EL (cell line): ENCODE results near the gene TMEM165.

ENCODE experiments used
- DNase-seq: peaks from one replicate; pipeline ENCODE4 v3.0.0-alpha.2; 2016

Gene TMEM165

DNA sequence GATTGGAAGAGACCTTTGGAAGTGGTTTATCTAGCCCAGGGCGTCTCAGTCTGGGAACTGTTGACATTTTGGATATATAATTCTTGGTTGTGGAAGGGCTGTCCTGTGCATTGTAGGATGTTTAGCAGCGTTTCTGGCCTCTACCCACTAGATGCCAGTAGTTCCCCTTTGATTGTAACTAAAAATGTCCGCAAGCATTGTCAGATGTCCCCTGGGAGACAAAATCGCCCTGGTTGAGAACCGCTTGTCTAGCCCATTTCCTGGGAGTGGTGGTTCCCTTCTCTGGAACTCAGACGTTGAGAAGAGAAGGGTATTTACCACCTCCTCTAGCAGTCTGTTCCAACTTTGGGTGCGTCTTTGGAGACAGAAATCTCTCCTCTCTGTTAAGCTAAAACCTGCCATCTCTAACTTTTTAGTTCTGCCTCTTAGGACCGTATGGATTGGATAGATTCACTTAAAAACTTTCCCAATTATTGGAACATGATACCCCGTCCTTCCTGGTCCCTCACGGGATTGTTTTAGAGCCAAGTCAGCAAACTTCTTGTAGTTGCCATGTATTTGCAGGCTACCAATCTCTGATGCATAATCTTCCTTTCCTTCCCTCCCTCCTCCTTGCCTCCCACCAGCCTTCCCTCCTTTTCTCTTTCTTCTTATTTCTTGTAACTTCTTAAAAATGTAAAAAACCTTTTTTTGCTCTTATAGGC, 13.9 kb downstream of the TMEM165 start:
- peak; percentile 41 for DNase-seq

DNA sequence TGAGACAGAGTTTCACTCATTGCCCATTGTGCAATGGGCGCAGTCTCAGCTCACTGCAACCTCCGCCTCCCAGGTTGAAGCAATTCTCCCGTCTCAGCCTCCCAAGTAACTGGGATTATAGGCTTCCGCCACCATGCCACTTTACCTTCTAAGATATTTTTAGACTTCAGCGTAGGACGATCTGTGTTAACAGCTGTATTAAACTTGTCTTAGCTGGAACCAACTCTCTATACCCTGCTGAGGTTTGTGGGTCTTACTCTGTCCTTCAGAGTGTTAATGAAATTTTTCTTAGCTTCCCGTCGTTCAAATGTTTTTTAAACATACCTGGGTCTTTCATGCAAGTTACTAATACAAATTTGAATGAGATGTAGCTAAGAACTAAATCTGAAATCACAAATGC, 14.7 kb downstream of the TMEM165 start:
- DNase-seq: no peak

DNA sequence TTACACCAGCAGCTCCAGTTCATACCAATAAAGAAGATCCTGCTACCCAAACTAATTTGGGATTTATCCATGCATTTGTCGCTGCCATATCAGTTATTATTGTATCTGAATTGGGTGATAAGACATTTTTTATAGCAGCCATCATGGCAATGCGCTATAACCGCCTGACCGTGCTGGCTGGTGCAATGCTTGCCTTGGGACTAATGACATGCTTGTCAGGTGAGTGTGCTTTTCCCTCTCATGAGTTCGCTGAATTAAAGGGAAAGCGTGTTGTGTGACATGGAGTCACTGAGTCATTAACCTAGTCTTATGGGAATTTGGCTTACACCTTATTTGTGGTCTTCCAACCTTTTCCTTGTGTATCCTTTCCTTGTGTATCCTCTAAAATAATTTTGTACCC, 15.9 kb downstream of the TMEM165 start:
- DNase-seq: peak; percentile 10

DNA sequence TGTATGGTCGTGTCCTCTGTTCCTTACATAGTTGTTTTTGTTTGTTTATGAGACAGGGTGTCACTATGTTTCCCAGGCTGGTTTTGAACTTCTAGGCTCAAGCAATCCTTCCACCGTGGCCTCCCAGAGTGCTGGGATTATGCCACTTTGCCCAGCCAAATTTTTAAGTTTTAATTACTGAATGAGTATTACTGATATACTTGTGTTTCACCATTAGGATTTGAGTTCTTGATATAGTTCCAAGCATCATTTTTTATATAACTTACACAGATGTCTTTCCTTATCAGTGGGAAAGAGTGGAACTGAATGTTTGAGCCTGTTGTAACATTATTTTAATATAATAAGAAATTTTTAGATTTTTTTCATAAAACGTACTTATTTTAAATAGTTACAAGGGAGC, 20.4 kb downstream of the TMEM165 start:
- no peak for DNase-seq

DNA sequence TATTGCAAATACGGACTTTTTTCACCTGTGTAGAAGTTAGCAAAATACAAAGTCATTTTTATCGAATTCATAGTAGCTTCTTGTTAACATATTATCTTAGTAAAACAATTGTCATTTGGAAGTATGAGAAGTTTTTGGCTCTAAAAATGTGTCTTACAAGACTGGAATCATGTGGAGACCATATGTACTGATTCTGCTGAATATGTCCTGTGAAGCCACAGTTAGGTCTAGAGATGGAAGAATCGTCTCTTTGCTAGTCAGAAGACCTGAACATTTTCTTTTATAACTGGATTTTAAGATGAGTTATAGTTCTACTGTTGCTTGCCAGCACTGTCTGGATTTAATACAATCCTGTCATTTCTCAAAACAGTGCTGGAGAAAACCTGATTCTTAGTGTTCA, 29.0 kb downstream of the TMEM165 start:
- no peak for DNase-seq

DNA sequence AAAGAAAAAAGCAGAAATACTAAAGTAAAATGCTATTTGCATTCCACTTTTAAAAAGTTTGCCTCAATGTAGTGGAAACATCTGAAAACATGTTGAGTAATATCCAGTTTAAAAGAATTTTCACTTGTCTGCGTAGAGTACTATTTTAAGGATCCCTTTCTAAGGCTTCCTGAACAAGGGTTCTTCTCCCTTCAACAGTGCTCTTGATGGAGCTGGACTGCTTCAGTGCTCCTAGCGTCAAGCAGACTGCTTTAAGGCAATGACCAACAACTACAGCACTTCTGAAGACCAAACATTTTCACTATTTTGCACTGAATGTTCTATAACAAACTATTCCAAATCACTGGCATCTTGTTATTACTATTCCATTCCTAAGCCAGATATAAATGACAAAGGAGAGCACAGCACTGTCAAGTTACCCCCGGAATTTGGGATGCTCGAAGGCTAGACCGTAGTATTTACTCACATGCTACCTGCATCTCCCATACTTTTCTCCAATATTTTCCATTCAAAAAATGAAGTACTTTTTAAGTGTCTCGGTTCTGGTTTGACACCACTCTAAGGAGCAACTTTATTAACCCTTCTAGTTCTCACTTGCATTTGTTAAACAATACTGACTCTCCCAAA, 36.1 kb downstream of the TMEM165 start:
- no peak for DNase-seq

DNA sequence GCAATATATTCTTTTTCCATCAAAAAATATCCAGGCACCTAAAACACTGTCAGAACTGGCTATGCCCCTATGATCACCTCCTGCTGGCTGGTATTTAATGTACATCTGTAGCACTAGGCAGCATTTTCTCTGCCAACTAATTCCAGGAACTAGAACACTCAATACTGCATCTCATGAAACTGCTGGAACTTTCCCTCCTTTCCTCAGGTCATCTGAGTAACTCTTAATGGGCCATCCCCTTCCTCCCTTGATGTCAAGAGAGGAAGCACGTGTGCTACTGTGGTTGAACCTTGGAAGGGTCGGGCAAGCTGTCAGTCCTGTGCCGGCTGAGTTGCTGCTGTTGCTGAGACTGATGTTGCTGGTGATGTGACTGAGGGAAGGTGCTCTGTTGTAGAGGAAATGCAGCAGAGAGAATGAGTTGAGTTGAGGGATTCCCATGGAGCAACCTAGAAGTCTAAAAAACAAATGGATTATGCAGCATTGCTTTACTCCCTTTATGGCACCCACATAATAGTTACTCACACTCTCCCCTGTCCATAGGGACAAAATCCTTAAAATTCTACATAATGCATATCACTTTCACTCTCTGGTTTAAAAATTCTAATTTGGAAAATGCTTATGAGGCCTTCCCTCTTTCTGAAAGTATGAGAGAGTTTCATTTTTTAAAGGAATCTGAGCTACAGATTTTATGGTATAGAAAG, 39.5 kb downstream of the TMEM165 start:
- DNase-seq: peak; percentile 19

DNA sequence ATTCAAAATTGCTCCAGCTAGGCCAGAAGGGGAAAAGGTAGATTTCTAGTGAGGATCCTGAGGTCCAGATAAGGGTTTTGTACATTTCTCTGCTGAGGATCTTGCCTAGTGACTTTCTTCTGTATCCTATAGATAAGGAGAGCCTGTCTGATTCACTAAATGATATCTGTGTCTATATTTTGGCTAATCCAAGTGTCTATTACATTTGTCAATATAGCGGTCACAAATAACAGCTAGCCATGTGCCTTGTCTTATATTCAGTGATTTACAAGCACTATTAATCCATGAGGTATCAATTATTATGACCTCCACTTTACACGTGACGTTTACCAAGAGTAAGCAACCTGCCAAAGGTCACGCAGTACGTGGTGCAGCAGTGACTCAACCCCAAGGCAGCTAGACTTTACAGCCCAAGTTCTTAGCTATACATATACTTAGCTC, 41.6 kb downstream of the TMEM165 start:
- peak; percentile 62 for DNase-seq

DNA sequence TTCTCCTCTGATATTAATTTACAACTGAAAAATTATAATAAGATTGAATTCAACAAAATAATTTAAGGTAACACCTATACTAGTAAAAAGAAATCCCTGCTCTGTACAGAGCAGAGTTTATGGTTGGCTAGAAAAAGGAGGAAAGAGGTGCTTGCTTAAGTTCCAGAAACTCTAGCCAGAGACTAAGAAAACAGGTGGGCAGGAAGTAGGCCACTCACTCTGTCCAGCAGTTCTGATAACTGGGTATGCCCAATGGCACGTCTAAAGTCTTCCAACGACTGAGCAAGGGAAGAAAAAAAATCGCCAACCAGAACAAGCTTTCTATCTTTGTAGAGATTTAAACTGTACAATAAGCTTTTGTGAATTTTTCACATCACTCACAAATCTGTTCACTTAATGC, 42.1 kb downstream of the TMEM165 start:
- DNase-seq: no peak

DNA sequence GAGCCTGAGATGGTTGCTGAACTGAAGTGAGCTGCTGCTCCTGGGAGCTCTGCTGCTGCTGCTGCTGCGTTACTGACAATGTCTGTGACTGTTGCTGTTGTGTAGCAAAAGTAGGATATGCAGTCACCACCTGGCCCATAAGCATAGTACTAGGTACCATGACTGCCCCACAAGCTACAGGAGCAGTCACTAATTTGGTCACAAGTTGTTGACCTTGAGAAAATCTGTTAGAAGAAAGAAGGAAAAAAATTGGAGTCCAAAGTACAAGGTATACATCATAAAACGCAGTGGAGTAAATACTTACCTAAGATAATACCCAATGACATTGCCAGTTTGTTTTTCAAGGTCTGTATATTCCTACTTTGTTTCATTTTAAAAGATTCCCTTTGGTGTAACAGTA, 42.6 kb downstream of the TMEM165 start:
- DNase-seq: no peak

DNA sequence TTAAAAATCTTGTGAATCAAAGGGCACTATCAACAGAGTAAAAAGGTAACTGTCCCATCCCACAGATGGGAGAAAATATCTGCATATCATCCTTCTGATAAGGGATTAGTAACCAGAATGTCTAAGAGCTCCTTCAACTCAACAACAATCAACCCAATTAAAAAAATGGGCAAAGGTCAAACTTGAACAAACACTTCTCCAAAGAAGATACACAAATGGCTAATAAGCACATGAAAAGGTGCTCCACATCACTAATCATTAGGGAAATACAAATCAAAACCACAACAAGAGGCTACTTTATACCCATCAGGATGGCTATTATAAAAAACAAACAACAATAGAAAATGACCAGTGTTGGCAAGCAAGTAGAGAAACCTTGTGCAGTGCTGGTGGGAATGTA, 43.3 kb downstream of the TMEM165 start:
- DNase-seq: no peak

DNA sequence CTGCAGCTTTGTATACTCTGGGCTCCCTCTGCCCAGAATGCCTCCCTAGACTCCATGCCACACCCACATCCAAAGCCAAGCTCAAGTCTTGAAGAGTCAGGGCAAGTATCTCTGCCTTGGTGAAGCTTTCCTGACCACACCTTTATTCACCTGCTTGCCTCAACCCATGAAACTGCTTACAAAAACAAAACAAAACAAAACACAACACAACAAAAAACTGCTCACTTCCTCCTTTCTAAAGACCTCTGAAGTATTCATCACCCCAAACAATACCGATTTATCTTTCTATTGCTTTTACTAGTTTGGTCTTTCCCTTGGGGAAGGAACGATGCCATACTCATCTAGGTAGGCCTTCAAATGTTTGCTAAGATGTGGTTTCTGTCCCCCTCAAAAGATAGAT, 45.0 kb downstream of the TMEM165 start:
- DNase-seq: no peak

DNA sequence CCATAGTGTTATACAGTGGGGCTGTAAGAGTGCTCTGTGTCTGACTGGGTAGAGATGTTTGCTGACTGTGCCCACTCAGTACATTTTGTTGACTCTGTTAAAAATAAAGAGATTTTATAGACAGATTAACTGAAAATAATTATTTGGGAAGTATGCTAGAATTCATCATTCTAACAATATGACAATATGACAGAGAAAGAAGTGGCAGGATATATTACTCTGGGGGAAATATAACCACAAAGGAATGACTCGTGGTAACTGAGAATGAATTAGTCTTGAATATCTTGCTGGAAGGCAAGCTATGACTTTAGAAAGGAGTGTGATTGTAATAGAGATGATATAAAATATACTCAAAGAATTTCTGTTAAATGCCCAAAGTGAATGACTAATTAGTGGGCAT, 46.8 kb downstream of the TMEM165 start:
- no peak for DNase-seq

DNA sequence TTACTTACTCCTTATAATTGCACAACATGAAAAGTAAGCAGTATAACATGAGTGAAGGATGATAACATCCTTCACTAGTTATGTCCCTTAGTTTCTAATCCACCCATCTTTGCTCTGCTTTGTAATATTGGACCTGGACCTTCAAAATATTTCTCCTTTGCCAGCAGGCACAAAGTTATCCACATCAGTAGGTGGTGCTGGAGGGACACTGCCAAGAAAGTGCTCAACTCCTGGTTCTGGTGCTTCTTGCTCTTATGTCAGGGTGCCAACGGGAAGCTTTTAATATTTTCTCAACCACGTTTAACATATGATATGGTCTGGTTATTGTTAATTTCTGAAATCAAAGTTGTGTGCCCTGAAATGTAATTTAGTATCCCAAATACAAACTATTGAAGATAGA, 49.1 kb downstream of the TMEM165 start:
- peak; percentile 33 for DNase-seq

DNA sequence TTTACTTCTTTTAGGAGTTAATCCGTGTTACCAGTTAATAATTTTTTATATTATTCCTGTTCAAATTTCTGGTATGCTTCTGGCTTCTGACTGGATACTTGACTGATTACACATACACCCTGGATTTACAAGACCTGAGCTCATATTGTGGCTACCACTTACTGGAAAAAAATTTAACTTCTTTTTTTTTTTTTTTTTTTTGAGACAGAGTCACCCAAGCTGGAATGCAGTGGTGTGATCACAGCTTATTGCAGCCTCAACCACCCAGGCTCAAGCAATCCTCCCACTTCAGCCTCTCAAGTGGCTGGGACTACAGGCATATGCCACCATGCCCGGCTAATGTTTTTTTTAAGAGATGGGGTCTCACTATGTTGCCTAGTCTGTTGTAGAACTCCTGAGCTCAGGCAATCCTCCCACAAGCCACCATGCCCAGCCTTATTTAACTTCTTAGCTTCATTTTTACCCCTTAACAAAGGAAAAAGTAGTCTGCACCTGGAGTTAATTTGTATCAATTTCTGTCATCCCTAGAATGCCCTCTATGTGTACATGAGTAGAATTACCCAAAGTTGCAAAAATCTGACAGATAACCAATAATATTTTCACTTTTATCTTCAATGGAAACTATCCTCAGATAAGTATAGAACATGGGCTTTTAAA, 50.3 kb downstream of the TMEM165 start:
- DNase-seq: peak; percentile 88

DNA sequence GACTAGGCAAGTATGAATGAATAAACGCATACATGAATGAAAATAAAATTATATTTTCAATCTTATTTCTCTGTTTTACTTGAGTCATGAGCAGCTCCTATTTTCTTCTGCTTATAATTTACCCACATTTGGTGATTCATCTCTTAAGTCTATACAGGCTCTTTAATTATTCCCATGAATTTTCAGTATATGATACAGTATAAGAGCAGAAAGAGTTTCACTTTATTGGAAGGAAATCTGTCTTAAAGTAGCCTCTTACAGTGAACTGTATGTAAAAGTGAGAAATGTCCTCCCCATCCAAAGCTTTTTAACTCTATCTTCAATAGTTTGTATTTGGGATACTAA, 50.8 kb downstream of the TMEM165 start:
- no peak for DNase-seq

DNA sequence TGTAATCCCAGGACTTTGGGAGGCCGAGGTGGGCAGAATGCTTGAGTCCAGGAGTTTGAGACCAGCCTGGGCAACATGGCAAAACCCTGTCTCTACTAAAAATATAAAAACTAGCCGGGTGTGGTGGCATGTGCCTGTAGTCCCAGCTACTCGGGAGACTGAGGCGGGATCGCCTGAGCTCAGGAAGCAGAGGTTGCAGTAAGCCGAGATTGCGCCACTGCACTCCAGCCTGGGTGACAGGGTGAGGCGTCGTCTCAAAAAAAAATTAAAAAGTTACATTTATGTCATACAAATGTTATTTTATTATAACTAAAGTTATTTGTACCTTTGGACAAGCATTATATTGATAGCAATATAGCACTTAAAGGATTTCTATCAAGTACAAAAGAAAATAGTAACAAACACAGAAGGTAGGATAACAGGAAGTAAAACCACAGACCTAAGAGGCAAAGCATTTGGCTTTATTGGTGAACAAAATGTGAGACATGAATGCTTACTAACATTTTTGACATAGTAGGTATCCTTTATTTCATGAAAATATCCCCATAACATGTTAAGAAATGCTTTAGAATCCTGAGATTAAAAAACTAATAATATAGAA, 51.5 kb downstream of the TMEM165 start:
- no peak for DNase-seq

DNA sequence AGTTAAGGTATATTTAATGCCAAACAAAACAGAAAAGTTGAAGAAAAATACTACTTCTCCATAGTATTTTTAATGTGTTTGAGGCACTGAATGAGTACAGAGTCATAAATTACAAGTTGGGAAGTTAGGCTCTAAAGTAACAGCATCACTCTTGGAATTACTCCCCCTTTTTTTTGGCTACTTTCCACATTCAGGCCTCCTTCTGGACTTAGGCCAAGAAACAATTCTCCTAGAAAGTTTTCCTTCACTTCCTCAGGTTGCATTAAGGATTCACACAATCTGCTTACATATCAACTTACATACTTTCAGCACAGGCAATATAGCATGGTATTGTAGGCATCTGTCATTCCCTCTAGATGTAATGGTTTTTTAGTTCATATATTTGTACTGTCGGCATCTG, 52.1 kb downstream of the TMEM165 start:
- peak; percentile 47 for DNase-seq

DNA sequence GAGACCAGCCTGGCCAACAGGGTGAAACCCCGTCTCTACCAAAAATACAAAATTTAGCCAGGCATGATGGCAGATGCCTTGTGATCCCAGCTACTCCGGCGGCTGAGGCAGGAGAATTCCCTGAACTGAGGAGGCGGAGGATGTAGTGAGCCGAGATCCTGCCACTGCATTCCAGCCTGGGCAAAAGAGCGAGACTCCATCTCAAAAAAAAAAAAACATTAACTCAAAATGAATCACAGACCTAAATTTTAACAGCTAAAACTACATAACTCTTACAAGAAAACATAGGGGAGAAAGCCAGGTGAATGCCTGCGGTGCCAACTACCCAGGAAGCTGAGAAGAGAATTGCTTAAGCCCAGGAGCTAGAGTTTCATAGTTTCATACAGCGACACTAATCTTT, 54.8 kb downstream of the TMEM165 start:
- no peak for DNase-seq

DNA sequence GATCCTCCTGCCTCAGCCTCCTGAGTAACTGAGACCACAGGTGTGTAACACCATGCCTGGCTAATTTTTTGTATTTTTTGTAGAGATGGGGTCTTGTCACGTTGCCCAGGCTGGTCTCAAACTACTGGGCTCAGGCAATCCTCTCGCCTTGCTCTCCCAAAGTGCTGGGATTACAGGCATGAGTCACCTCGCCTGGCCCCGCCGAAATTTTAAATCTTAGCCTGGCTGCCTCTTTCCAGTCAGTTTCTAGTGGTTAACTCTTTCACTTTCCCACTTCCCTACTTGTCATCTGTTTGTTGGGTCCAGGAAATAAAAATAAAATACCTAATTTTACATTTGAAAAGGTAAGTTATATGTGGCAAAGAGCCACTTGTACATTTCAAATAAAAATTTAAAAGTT, 62.4 kb downstream of the TMEM165 start:
- peak; percentile 75 for DNase-seq

DNA sequence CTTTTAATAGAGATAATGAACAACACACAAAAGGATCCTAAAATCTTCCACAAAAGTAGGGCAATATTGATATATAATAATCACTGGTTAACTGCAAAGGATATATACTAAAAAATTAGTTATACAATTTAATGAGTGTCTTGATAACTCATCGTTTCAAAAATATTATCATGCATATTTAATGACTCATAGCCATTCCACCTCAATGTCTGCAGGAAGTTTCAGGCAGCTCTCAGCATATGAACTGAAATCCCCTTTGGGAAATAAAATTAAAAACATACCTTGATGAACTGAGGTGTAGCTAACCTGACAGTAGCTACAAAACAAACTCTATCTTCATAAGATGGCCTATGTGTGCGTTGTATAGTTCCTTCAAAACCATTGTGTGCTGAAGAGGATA, 62.9 kb downstream of the TMEM165 start:
- DNase-seq: peak; percentile 44

DNA sequence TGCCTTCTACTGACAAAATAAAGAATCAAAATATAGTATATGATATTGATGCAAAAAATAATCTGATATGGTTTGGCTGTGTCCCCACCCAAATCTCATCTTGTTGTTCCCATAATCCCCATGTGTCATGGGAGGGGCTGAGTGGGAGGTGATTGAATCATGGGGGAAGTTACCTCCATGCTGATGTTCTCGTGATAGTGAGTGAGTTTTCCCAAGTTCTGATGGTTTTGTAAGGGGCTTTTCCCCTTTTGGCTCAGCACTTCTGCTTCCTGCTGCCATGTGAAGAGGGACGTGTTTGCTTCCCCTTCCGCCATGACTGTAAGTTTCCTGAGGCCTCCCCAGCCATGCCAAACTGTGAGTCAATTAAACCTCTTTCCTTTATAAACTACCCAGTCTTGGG, 70.2 kb downstream of the TMEM165 start:
- DNase-seq: no peak

DNA sequence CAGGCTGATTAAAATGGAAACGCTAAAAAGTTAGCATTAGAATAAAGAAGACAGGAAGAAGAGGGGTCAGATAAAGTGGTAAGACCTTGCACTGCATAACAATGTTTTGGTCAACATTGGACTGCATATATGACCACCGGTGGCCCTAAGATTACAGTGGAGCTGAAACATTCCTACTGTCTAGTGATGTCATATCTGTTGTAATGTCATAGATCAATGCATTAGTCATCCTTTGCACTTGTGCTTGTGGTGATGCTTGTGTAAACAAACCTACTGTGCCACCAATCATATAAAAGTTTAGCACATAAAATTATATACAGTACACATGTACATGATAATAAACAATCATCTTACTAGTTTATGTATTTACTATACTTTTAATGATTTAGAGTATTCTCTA, 73.0 kb downstream of the TMEM165 start:
- DNase-seq: peak; percentile 78

DNA sequence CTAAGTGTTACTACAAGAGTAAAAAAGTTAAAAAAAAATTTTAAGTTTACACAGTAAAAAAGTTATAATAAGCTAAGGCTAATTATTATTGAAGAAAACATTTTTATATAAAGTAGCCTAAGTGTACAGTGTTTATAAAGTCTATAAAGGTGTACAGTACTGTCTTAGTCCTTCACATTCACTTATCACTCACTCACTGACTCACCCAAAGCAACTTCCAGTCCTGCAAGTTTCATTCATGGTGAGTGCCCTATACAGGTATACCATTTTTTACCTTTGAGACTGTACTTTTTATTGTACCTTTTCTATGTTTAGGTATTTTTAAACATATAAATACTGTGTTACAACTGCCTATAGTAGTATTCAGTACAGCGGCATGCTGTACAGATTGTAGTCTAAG, 74.2 kb downstream of the TMEM165 start:
- no peak for DNase-seq
